GM21390 (cell line): ENCODE results near the gene HSPB9.
A peak's percentile ranks its signal among the peaks of the same experiment; 100 is the strongest.

ENCODE experiments used
- ATAC-seq: cut with Tn5 transposase; IDR thresholded peaks from one replicate; pipeline ENCODE4 v1.9.1; 2021; ENCODE audit not compliant: unreplicated experiment

The HSPB9 gene

GRCh38 chr17:42118126-42118510 is 4.5 kb upstream of the HSPB9 start:
- no peak for ATAC-seq

- no peak for ATAC-seq
Observed at GRCh38 chr17:42118545-42118944, 4.1 kb upstream of the HSPB9 start.

- ATAC-seq, result no peak
Observed at GRCh38 chr17:42119301-42119700, 3.3 kb upstream of the HSPB9 start.

GRCh38 chr17:42120161-42120769 is 2.3 kb upstream of the HSPB9 start:
- no peak for ATAC-seq

- peak; percentile 67 for ATAC-seq
Observed at GRCh38 chr17:42120770-42121769, 1.5 kb upstream of the HSPB9 start, which contains the start of gene KAT2A. TSS of gene KAT2A (minus strand) at chr17:42121367. CDS start at chr17:42121304, 63 bp downstream.

- ATAC-seq, result no peak
Observed at GRCh38 chr17:42124256-42124655, 1.7 kb downstream of the HSPB9 start.

GRCh38 chr17:42125565-42125964 is 3.0 kb downstream of the HSPB9 start:
- no peak for ATAC-seq

GRCh38 chr17:42126836-42127235 is 4.2 kb downstream of the HSPB9 start:
- no peak for ATAC-seq

GRCh38 chr17:42127414-42127813 is 4.8 kb downstream of the HSPB9 start:
- ATAC-seq, result no peak

GRCh38 chr17:42129109-42129837 is 6.7 kb downstream of the HSPB9 start:
- ATAC-seq, result no peak

- no peak for ATAC-seq
Observed at GRCh38 chr17:42130310-42130936, 7.8 kb downstream of the HSPB9 start.

- ATAC-seq, result no peak
Observed at GRCh38 chr17:42131232-42131631, 8.6 kb downstream of the HSPB9 start.

GRCh38 chr17:42131981-42132432 is 9.4 kb downstream of the HSPB9 start:
- no peak for ATAC-seq

- ATAC-seq, result peak; percentile 42
Observed at GRCh38 chr17:42132941-42133340, 10.3 kb downstream of the HSPB9 start.

- peak; percentile 61 for ATAC-seq
Observed at GRCh38 chr17:42133461-42134041, 10.9 kb downstream of the HSPB9 start.

- no peak for ATAC-seq
Observed at GRCh38 chr17:42135151-42135550, 12.5 kb downstream of the HSPB9 start.

- ATAC-seq, result no peak
Observed at GRCh38 chr17:42135664-42136653, 13.4 kb downstream of the HSPB9 start.

- ATAC-seq, result no peak
Observed at GRCh38 chr17:42136654-42137051, 14.0 kb downstream of the HSPB9 start.

GRCh38 chr17:42138749-42139492 is 16.3 kb downstream of the HSPB9 start:
- no peak for ATAC-seq
